Endothelial cell of umbilical vein (primary cell): ENCODE data around the gene OSGEPL1. TPM values are rescaled to one million over a fixed set of nuclear protein-coding genes. Genes with fewer than 3 reads are reported as not detected.

ENCODE experiments used
- BruUV-seq: library from RNA; stranded (reverse); fragments of 400-500 nt; replicated peaks from 2 replicates; lab custom pipeline; 2021; lab: Mats Ljungman, UMichigan
- CTCF ChIA-PET: fragments of 300-600, 350-600 bp; sonication (Branson Sonifier 250); formaldehyde crosslinking; loops from one replicate; lab custom pipeline; 2021; ENCODE audit warnings: antibody characterized with exemption, inconsistent platforms; lab: Charles Lee
- POLR2A ChIA-PET: fragments of 300-600, 350-600 bp; sonication (Branson Sonifier 250); formaldehyde crosslinking; loops from one replicate; lab custom pipeline; 2021; ENCODE audit warnings: antibody characterized with exemption, inconsistent platforms; lab: Charles Lee
- DNase-seq: peaks from one replicate; pipeline ENCODE4 v3.0.0-alpha.2; 2011; ENCODE audit warnings: low read depth, low spot score
- FAIRE-seq: peaks from 2 replicates; lab custom pipeline; 2011; peaks lifted over from hg19 to GRCh38; lab: Jason Lieb, UNC
- H2AFZ ChIP-seq: 2 replicates; pipeline ENCODE4 v1.6.0; 2012; ENCODE audit warnings: low read depth, low read length, control low read depth, inconsistent platforms
- H3K27ac ChIP-seq: 2 replicates; pipeline ENCODE4 v1.5.1; 2011; ENCODE audit warnings: low read depth, mild to moderate bottlenecking, control low read depth, low read length, moderate library complexity; ENCODE audit not compliant: insufficient read depth
- H3K27me3 ChIP-seq, 2 experiments: 2 replicates each; pipeline versions ENCODE4 v1.6.0 to v1.6.1; 2011; ENCODE audit warnings: low read length in 2 of 2, mixed read lengths in 1 of 2; ENCODE audit not compliant: control insufficient read depth in 2 of 2, insufficient read depth in 2 of 2
- H3K36me3 ChIP-seq, 2 experiments: 2 replicates in 1 of 2; 3 replicates in 1 of 2; pipeline ENCODE4 v1.5.1; 2011; ENCODE audit warnings: low read length in 2 of 2, mild to moderate bottlenecking in 1 of 2, moderate library complexity in 1 of 2; ENCODE audit not compliant: control insufficient read depth in 2 of 2, insufficient read depth in 2 of 2; ENCODE audit errors: extremely low read depth in 1 of 2
- H3K4me1 ChIP-seq: 3 replicates; pipeline ENCODE4 v1.5.1; 2011; ENCODE audit warnings: mild to moderate bottlenecking, low read length; ENCODE audit not compliant: control insufficient read depth, insufficient read depth; ENCODE audit errors: extremely low read depth
- H3K4me2 ChIP-seq: 2 replicates; pipeline ENCODE4 v1.6.1; 2011; ENCODE audit warnings: low read length, control low read depth, mixed read lengths; ENCODE audit not compliant: insufficient read depth
- H3K4me3 ChIP-seq, 3 experiments: fragments of 200-600 bp in 1 of 3; sonication (generic), shearing (Covaris generic) in 1 of 3; replicated peaks in 1 of 3; 2 replicates each; pipeline ENCODE4 v1.5.1; 2011 to 2016; ENCODE audit warnings: control low read depth in 3 of 3, low read length in 3 of 3, mild to moderate bottlenecking in 2 of 3, inconsistent platforms in 1 of 3, low read depth in 1 of 3, moderate library complexity in 1 of 3; ENCODE audit not compliant: insufficient read depth in 1 of 3
- H3K79me2 ChIP-seq: 2 replicates; pipeline ENCODE4 v1.6.0; 2012; ENCODE audit warnings: low read length, inconsistent platforms; ENCODE audit not compliant: control insufficient read depth, insufficient read depth
- H3K9ac ChIP-seq: replicated peaks from 2 replicates; pipeline ENCODE3; 2011; ENCODE audit warnings: low read length, control low read depth; ENCODE audit not compliant: insufficient read depth; ENCODE audit errors: extremely low read depth
- H3K9me1 ChIP-seq: replicated peaks from 3 replicates; pipeline ENCODE4 v1.6.0; 2011; ENCODE audit warnings: mild to moderate bottlenecking, low read length; ENCODE audit not compliant: control insufficient read depth, insufficient read depth; ENCODE audit errors: extremely low read depth
- H3K9me3 ChIP-seq: replicated peaks from 2 replicates; pipeline ENCODE4 v1.5.1; 2012; ENCODE audit warnings: low read length, inconsistent platforms; ENCODE audit not compliant: control insufficient read depth, insufficient read depth
- H4K20me1 ChIP-seq: replicated peaks from 2 replicates; pipeline ENCODE3; 2011; ENCODE audit warnings: mild to moderate bottlenecking, low read length; ENCODE audit not compliant: control insufficient read depth, insufficient read depth; ENCODE audit errors: extremely low read depth
- CTCF ChIP-seq, 2 donors: IDR thresholded peaks; 1 replicate in 1 of 2; 2 replicates in 1 of 2; pipeline ENCODE4 v1.5.1; 2011; ENCODE audit warnings: low read length in 2 of 2, mild to moderate bottlenecking in 2 of 2, moderate library complexity in 2 of 2, control low read depth in 1 of 2, inconsistent platforms in 1 of 2, low read depth in 1 of 2; ENCODE audit not compliant: insufficient read depth in 1 of 2; ENCODE audit errors: extremely low read depth in 1 of 2
- EZH2 ChIP-seq: IDR thresholded peaks from 2 replicates; pipeline ENCODE4 v1.6.1; 2012; ENCODE audit warnings: borderline replicate concordance, low read depth, mild to moderate bottlenecking, moderate library complexity, low read length, inconsistent platforms; ENCODE audit not compliant: severe bottlenecking
- FOS ChIP-seq: IDR thresholded peaks from 2 replicates; pipeline ENCODE4 v1.6.1; 2011; ENCODE audit warnings: mild to moderate bottlenecking, low read length, moderate library complexity, borderline replicate concordance; ENCODE audit not compliant: insufficient read depth
- GATA2 ChIP-seq: IDR thresholded peaks from 2 replicates; pipeline ENCODE4 v1.7.0; 2011; ENCODE audit warnings: low read depth, mild to moderate bottlenecking, moderate library complexity, mixed read lengths, low read length; ENCODE audit not compliant: insufficient read length, insufficient read depth
- JUN ChIP-seq: IDR thresholded peaks from 2 replicates; pipeline ENCODE4 v1.6.1; 2011; ENCODE audit warnings: borderline replicate concordance, low read depth; ENCODE audit not compliant: insufficient read length, insufficient read depth
- MAX ChIP-seq: IDR thresholded peaks from 2 replicates; pipeline ENCODE4 v1.6.1; 2011; ENCODE audit not compliant: insufficient read depth, insufficient read length
- MYC ChIP-seq: IDR thresholded peaks from one replicate; pipeline ENCODE4 v1.6.1; 2011; ENCODE audit warnings: mild to moderate bottlenecking, low read depth, low read length
- POLR2A ChIP-seq: IDR thresholded peaks from 2 replicates; pipeline ENCODE4 v1.6.1; 2012; ENCODE audit warnings: low read depth, mild to moderate bottlenecking, control low read depth, low read length
- POLR2AphosphoS5 ChIP-seq: IDR thresholded peaks from 2 replicates; pipeline ENCODE4 v1.6.1; 2012; ENCODE audit warnings: low read depth, mild to moderate bottlenecking, control low read depth, low read length, moderate library complexity; ENCODE audit not compliant: insufficient read depth
- dilution Hi-C: fragments of 300-500 bp; cut with MboI; formaldehyde crosslinking; loops from one replicate; pipeline ENCODE4 v1.15.0; 2019; ENCODE audit warnings: low sequenced_read_pairs; ENCODE audit not compliant: extremely low pct_ligation_motif_present
- intact Hi-C: fragments of 100-400 bp; cut with micrococcal nuclease; formaldehyde crosslinking; loops from one replicate; pipeline ENCODE4 v1.10.0; 2022
- polyA plus RNA-seq, 4 experiments: library from polyadenylated mRNA; depleted of rRNA in 3 of 4; stranded (reverse) in 3 of 4; unstranded in 1 of 4; fragments of >200 nt; gene quantifications; 2 replicates each; pipeline versions ENCODE4 v1.2.1 to v1.2.3, GENCODE V29; 2011 to 2012; ENCODE audit warnings: missing spikeins in 1 of 4
- total RNA-seq: library from RNA; stranded (reverse); gene quantifications from 2 replicates; pipeline ENCODE4 v1.2.3, GENCODE V29; 2021

Gene OSGEPL1
- total and polyA plus RNA-seq, 2 donors (not counting 3 experiments of a cell fraction or from before 2014, with no cell fraction given), result 2.7 to 5.9 TPM

GRCh38 chr2:189799030-189799331, 36.4 kb upstream of the OSGEPL1 start:
- H3K9me3 ChIP-seq, result no peaks in the 10 kb centered on the region
- no peaks in the 10 kb centered on the region for H3K4me1 ChIP-seq
- H3K36me3 ChIP-seq, result peaks cover 0 to 9% of the 10 kb centered on the region in 2 experiments
- H3K9ac ChIP-seq, result no peak overlapping the region
- peaks cover 4% of the 10 kb centered on the region for H3K79me2 ChIP-seq
- H4K20me1 ChIP-seq, result no peaks in the 10 kb centered on the region
- no peaks in the 10 kb centered on the region for H3K9me1 ChIP-seq
- ChIA-PET CTCF (interaction anchor here (0.6 to 2.7 kb wide), 48 partner anchors 9 to 713 kb away, joined by 3 to 51 read pairs (median 4); partner anchors contain the start of genes ANKAR, ASNSD1, HIBCH and MSTN), POLR2A (no interaction called here)
- no peak overlapping the region for H3K4me3 ChIP-seq
- no peak overlapping the region for H3K27ac ChIP-seq
- H2AFZ ChIP-seq, result no peak overlapping the region
- BruUV-seq, result no TSS peak
- dilution Hi-C loops, result no loop called here
- intact Hi-C loops, result no loop called here
- no peak overlapping the region for H3K4me2 ChIP-seq
- no peak for TF ChIP-seq JUN
- no peak for TF ChIP-seq CTCF (IDR thresholded peaks at IDR 0.05; ENCODE audit: extremely low read depth in 1 of 2, insufficient read depth in 1 of 2, low read depth in 1 of 2, low read length in 2 of 2)
- no peak for TF ChIP-seq MAX
- TF ChIP-seq FOS, result no peak
- TF ChIP-seq MYC, result no peak
- TF ChIP-seq POLR2AphosphoS5, result no peak
- TF ChIP-seq POLR2A, result no peak
- TF ChIP-seq GATA2, result no peak
- no peak for TF ChIP-seq EZH2
- no peak for FAIRE-seq
- no peak for DNase-seq
- no peaks in the 10 kb centered on the region for H3K27me3 ChIP-seq
